Epidermal melanocyte (primary cell): ENCODE measurements around the gene ADIPOR1.
"Not testable (repeated sequence)": the region's sequence is repeated elsewhere in the genome, so short reads cannot be mapped to it uniquely, and the experiment has no call there.

Experiments used
- DNase-seq: peaks from one replicate; pipeline ENCODE4 v3.0.0; 2011; ENCODE audit warnings: low spot score; ENCODE audit not compliant: insufficient read length

ADIPOR1 gene

DNA sequence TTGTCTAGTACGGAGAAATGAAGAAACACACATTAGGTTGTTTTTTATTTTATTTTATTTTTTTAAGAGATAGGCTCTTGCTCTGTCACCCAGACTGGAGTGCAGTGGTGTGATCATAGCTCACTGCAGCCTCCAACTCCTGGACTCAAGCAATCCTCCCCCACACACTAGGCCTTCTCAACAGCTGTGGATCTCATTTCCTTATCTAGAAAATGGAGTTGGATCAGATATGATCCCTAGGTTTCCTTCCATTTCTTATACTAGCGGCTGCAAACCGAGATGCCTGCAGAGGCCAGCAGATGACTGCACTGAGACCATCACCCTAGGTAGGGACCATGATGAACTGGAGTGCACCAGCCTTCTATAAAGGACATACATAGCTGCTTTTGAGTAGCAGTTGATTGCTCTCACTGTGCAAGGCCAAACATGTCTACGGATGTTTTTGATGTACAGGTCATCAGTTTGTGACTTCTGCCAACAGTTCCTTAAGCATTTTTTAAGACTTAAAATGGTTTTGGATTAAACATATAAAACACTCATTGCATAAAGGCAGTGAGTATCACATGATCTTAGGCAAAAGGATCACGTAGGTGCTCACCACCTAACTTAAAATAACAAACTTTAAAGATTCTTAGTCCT lies 19.7 kb downstream of the ADIPOR1 start:
- no peak for DNase-seq

DNA sequence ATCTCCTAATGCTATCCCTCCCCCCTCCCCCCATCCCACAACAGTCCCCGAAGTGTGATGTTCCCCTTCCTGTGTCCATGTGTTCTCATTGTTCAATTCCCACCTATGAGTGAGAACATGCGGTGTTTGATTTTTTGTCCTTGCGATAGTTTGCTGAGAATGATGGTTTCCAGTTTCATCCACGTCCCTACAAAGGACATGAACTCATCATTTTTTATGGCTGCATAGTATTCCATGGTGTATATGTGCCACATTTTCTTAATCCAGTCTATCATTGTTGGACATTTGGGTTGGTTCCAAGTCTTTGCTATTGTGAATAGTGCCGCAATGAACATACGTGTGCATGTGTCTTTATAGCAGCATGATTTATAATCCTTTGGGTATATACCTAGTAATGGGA lies 21.7 kb downstream of the ADIPOR1 start:
- not testable (repeated sequence) for DNase-seq

DNA sequence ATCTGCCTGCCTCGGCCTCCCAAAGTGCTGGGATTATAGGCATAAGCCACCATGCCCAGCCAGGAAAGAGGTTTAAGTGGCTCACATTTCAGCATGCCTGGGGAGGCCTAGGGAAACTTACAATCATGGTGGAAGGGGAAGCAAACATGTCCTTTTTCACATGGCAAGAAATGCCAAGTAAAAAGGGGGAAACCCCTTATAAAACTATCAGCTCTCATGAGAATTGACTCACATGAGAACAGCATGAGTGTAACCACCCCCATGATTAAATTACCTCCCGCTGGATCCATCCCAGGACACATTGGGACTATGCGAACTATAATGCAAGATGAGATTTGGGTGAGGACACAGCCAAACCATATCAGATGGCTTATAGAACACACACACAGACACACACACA lies 22.3 kb downstream of the ADIPOR1 start:
- no peak for DNase-seq

DNA sequence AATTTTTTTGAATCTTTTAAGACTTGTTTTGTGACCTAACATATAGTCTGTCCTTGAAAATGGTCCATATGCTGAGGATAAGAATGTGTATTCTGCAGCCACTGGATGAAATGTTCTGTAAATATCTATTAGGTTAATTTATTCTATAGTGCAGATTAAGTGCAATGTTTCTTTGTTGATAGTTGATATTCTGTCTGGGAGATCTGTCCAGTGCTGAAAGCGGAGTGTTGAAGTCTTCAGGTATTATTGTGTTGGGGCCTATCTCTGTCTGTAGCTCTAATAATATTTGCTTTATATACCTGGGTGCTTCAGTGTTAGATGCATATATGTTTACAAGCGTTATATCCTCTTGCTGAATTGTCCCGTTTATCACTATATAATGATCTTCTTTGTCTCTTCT lies 23.4 kb downstream of the ADIPOR1 start:
- DNase-seq, result no peak

DNA sequence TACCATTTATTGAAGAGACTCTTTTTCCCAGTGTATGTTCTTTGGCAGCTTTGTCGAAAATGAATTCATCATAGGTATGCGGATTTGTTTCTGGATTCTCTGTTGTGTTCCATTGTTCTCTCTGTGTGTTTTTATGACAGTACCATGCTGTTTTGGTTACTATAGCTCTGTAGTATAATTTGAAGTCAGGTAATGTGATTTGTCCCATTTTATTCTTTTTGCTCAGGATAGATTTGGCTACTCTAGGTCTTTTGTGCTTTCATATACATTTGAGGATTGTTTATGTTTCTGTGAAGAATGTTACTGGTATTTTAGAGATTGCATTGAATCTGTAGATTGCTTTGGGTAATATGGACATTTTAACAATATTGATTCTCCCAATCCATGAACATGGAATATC lies 25.6 kb downstream of the ADIPOR1 start:
- DNase-seq, result no peak

DNA sequence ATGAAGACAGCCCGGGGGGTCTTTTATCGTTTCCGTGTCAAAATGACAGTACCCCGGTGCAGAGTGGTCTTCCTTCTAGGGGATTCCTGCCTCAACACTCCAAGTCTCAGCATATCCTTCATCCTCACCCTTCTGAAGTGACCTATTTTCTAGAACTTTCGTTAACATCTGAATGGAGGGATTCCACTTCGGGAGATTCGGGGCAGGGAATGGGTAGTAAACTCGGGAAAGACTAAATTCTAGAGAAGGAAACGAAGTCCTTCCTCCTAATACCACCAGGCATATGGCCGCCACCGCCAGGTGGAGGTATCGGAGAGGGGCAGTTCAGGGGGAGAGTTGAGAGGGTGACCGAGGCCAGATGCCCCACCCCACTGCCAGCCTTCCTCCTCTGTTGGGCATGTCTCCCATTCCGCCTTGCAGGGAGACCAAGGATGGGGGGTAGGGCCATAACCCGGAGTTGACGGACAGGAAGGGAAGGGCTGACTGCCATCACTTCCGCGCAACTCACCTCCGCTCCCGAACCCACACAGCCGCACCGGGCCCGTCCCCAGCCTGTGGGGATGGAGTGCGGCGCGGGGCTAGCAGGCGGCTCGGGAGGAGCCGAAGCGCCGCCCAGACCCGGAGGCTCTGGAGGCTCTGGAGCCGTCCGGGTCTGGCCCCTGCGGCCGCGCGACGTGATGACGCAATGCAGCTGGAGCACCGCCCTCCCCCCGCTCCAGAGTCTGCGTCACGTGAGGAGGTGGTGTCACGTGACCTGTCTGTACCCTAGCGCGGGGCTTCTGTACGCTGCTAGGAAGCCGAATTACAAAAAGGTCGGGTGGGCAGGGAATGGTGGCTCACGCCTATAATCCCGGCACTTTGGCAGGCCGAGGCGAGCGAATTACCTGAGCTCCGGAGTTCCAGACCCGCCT lies 31.3 kb downstream of the ADIPOR1 start, which contains the start of gene KLHL12:
KLHL12 (minus strand) TSS at position 654 of the 911 bp plus-strand sequence. CDS start 2,072 bp downstream, outside the sequence.
- DNase-seq, result peak; percentile 95

DNA sequence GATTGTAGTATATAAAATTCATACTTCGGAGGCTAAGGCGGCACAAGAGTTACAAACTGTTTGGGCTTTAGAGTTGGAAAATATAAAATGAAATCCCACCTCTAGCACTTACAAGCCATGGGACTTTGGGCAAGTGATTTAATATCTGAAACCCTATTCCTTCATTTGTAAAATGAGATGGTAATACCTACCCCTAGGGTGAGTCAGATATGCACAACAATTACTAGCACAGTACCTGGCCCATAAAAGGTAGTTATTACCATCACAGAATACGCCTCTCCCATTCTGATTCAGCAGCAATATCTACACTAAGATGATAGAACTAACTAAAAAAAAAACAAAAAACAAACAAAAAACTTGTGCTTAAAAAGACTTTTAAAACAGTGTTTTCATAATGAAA lies 34.6 kb downstream of the ADIPOR1 start:
- DNase-seq, result no peak

DNA sequence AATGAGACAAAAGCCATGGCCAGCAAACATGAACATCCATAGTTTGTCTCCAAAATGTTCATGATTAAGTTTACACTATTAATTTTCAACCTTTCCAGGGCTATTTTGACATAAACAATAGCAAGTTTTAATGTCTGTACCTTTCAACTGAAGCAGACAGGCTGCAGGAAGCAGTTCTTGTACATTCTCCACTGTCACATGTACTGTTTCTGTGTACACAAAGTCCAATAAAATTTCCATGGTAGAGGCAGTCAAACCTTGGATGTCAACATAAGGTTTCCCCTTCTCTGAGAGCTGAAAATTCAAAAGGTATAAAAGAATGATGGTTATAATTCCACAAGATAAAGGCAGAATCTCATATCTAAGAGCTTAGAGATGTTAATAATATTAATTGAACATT lies 38.5 kb downstream of the ADIPOR1 start:
- DNase-seq, result no peak

DNA sequence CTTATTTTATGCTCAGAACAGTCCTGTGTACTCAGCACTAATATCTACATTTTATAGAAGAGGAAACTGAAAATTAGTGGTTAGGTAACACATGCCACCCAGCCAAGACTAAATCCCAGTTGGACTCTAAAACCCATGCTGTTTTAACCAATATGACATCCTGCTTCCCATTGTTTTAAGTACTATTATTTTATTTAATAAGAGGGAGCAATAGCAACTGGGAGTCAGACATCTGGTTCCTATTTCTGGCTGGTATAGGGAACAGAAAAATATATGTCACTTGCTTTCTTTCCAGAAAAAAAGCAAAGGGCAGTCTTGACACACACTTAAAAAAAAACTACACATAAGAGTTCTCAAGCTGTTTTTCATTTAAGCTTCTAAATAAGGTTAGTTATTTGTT lies 43.0 kb downstream of the ADIPOR1 start:
- no peak for DNase-seq

DNA sequence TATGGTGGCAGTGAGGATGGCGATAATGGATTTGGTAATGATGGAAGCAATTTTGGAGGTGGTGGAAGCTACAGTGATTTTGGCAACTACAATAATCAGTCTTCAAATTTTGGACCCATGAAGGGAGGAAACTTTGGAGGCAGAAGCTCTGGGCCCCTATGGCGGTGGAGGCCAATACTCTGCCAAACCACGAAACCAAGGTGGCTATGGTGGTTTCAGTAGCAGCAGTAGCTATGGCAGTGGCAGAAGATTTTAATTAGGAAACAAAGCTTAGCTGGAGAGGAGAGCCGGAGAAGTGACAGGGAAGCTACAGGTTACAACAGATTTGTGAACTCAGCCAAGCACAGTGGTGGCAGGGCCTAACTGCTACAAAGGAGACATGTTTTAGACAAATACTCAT lies 45.6 kb downstream of the ADIPOR1 start:
- DNase-seq, result not testable (repeated sequence)

DNA sequence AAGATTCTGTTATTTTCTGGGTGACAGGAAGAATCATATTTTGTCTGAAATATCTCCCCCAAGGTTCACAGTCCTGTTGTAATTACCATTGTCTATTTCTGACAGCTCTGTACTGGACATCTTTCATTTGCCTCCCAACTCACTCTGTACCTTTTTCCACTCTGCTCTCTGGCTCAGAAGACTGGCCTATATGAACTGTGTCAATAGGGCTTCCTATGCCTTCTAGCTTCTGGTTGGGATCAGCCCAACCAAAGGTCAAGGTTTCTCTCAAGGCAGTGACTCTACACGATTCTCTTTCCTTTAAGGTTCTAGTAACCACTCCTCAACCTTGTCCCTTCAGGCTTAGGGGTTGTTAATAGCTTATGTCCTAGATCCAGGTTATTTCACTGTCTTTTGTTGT lies 48.6 kb downstream of the ADIPOR1 start:
- DNase-seq, result no peak

DNA sequence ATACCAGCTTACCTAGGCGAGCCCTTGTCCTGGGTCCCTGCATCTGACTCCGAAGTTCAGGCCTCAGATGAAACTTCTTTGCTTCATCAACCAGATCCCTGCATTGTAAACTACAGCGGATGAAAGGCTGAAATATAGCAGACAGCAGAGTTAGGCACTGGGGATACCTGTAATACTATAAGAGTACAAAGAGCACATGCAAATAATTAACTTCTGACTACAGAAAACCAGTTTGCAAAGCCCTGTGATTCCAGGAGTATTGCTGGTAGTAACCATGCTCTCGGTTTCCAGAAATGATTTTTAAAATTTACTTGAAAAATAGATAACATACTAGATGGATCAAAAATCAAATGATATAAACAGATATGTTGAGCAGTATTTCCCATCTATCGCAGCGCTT lies 49.1 kb downstream of the ADIPOR1 start:
- DNase-seq, result no peak

DNA sequence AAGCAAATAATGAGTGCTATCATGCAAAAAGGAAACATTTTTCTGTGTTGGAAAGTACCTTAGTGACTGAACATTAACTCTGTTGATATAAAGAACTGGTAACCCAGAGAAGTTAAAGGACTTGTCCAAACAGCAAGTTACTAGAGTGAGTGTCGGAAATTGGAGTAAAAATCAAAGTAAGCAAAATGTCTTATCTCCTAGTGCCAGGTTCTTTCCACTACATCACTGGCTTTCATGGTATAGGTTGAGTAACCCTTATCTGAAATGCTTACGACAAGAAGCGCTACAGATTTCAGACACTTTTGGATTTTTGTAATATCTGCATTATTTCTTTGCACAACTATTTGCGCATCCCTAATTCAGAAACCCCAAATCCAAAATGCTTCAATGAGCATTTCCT lies 52.8 kb downstream of the ADIPOR1 start:
- DNase-seq, result no peak

DNA sequence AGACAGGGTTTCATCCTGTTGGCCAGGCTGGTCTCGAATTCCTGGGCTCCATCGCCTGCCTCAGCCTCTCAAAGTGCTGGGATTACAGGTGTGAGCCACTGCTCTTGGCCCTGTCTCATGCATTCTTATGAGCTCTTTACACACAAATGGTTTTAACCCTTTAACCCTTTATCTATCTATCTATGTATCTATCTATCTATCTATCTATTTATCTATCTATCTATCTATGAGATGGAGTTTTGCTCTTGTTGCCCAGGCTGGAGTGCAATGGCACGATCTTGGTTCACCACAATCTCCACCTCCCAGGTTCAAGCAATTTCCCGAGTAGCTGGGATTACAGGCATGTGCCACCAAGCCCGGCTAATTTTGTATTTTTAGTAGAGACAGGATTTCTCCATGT lies 54.3 kb downstream of the ADIPOR1 start:
- DNase-seq, result not testable (repeated sequence)

DNA sequence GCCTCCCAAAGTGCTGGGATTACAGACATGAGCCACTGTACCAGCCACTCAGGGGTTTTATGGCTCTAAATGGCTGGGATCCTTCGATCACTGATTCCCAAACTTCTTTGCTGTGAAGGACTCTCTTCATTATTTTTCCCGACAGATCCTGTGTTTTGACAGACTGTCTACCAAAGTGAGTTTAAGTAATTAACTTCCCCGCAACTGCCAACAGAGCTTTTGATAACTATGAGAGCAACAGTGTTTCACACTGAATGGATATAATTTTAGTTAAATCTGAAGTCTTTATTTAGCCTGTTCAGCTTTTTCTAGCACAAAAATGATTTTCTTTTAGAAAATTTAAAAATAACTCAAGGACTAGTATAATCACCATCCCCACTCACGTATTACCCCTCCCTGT lies 56.6 kb downstream of the ADIPOR1 start:
- no peak for DNase-seq

DNA sequence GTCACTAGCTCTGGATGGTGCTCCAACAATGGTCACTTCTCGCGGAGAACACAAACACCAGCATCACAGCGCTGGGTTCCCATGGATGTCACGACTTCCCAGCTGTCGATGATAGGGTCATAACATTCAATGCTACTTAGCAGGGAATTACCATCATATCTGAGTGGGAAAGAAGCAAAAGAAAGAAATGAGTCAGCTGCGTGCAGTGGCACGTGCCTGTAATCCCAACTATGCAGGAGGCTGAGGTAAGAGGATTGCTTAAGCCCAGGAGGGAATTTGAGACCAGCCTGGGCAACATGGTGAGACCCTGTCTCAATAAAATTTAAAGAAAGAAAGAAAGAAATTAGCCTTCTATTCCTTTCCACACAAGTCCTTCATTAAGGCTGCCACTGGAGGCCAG lies 65.6 kb downstream of the ADIPOR1 start:
- DNase-seq, result no peak
